Neural cell (in vitro differentiated cells): ENCODE measurements around the gene CERS3. TPM values are rescaled to one million over a fixed set of nuclear protein-coding genes. Genes with fewer than 3 reads are reported as not detected.

Source experiments
- H2AFZ ChIP-seq: fragments of 200-600, 300-800 bp; sonication (generic), shearing (Covaris generic); 2 replicates; pipeline ENCODE4 v1.6.0; 2014; ENCODE audit warnings: low read depth, mild to moderate bottlenecking, antibody characterized with exemption, low read length, moderate library complexity
- H3F3A ChIP-seq: fragments of 200-600 bp; shearing (Covaris generic); 2 replicates; pipeline ENCODE4 v1.6.1; 2016; ENCODE audit warnings: mild to moderate bottlenecking, moderate library complexity, mixed read lengths, antibody characterized with exemption, low read length; ENCODE audit not compliant: insufficient read depth, poor library complexity, severe bottlenecking
- H3K27ac ChIP-seq: fragments of 200-600, 300-800 bp; sonication (generic), shearing (Covaris generic); 2 replicates; pipeline ENCODE4 v1.5.1; 2014; ENCODE audit warnings: mild to moderate bottlenecking, low read length, moderate library complexity
- H3K27me3 ChIP-seq: fragments of 300-800, 200-600 bp; sonication (generic), shearing (Covaris generic); 2 replicates; pipeline ENCODE4 v1.6.0; 2014; ENCODE audit warnings: mild to moderate bottlenecking, low read depth, low read length, moderate library complexity; ENCODE audit not compliant: insufficient read depth
- H3K36me3 ChIP-seq: fragments of 300-800, 200-600 bp; sonication (generic), shearing (Covaris generic); 2 replicates; pipeline ENCODE4 v1.5.1; 2014; ENCODE audit warnings: mild to moderate bottlenecking, antibody characterized with exemption, low read length, moderate library complexity; ENCODE audit not compliant: insufficient read depth
- H3K4me2 ChIP-seq: fragments of 300-800, 200-600 bp; sonication (generic), shearing (Covaris generic); 2 replicates; pipeline ENCODE4 v1.6.0; 2014; ENCODE audit warnings: mild to moderate bottlenecking, low read length
- H3K4me3 ChIP-seq: fragments of 300-800, 200-600 bp; sonication (generic), shearing (Covaris generic); 2 replicates; pipeline ENCODE4 v1.5.1; 2014; ENCODE audit warnings: mild to moderate bottlenecking, low read length, moderate library complexity
- H3K79me2 ChIP-seq: fragments of 200-600 bp; shearing (Covaris generic); replicated peaks from 2 replicates; pipeline ENCODE4 v1.6.0; 2014; ENCODE audit warnings: mild to moderate bottlenecking, low read length, moderate library complexity; ENCODE audit not compliant: insufficient read depth
- H3K9ac ChIP-seq: fragments of 300-800, 200-600 bp; sonication (generic), shearing (Covaris generic); 2 replicates; pipeline ENCODE4 v1.6.1; 2016; ENCODE audit warnings: mild to moderate bottlenecking, low read length, mixed read lengths
- H3K9me2 ChIP-seq: fragments of 200-600 bp; shearing (Covaris generic); 2 replicates; pipeline ENCODE4 v1.6.1; 2016; ENCODE audit warnings: mild to moderate bottlenecking, low read length, mixed read lengths; ENCODE audit not compliant: insufficient read depth
- H3K9me3 ChIP-seq: fragments of 200-600, 300-800 bp; sonication (generic), shearing (Covaris generic); 2 replicates; pipeline ENCODE4 v1.6.1; 2016; ENCODE audit warnings: mild to moderate bottlenecking, mixed run types, low read length, moderate library complexity, mixed read lengths
- H4K20me1 ChIP-seq: fragments of 200-600 bp; shearing (Covaris generic); 2 replicates; pipeline ENCODE4 v1.6.1; 2016; ENCODE audit warnings: mild to moderate bottlenecking, mixed run types; ENCODE audit not compliant: insufficient read depth
- EP300 ChIP-seq: fragments of 450-650 bp; conservative IDR thresholded peaks from 2 replicates; pipeline ENCODE4 v1.6.1; 2014; ENCODE audit warnings: antibody characterized with exemption, mild to moderate bottlenecking, moderate library complexity; ENCODE audit not compliant: poor library complexity, severe bottlenecking
- EZH2 ChIP-seq: fragments of 200-600, 300-800 bp; shearing (Covaris generic), sonication (generic); IDR thresholded peaks from 2 replicates; pipeline ENCODE4 v1.6.1; 2014; ENCODE audit warnings: antibody characterized with exemption, low read length, borderline replicate concordance, mild to moderate bottlenecking; ENCODE audit not compliant: insufficient read depth, poor library complexity, severe bottlenecking
- MXI1 ChIP-seq: fragments of 450-650 bp; conservative IDR thresholded peaks from 2 replicates; pipeline ENCODE4 v1.6.1; 2014; ENCODE audit warnings: antibody characterized with exemption, mild to moderate bottlenecking; ENCODE audit not compliant: poor library complexity, severe bottlenecking
- POLR2AphosphoS5 ChIP-seq: IDR thresholded peaks from 2 replicates; pipeline ENCODE4 v1.6.1; 2012
- RAD21 ChIP-seq: fragments of 450-650 bp; conservative IDR thresholded peaks from 2 replicates; pipeline ENCODE4 v1.6.1; 2014; ENCODE audit warnings: antibody characterized with exemption, mild to moderate bottlenecking, moderate library complexity
- SMC3 ChIP-seq: fragments of 450-650 bp; conservative IDR thresholded peaks from 2 replicates; pipeline ENCODE4 v1.6.1; 2014; ENCODE audit warnings: antibody characterized with exemption, mild to moderate bottlenecking, moderate library complexity; ENCODE audit not compliant: poor library complexity
- TAF1 ChIP-seq: IDR thresholded peaks from 2 replicates; pipeline ENCODE4 v1.6.1; 2012; ENCODE audit warnings: low read depth
- polyA plus RNA-seq: library from polyadenylated mRNA; depleted of rRNA; stranded (reverse); fragments of >200 nt; gene quantifications from 2 replicates; pipeline ENCODE4 v1.2.3, GENCODE V29; 2014
- TF ChIP-seq, protein P1 (sequence below): IDR thresholded peaks from 2 replicates; pipeline ENCODE4 v1.6.1; 2012; ENCODE audit warnings: borderline replicate concordance
- TF ChIP-seq, protein P2 (sequence below): fragments of 450-650 bp; IDR thresholded peaks from 2 replicates; pipeline ENCODE4 v1.5.1; 2014; ENCODE audit warnings: antibody characterized with exemption, mild to moderate bottlenecking, moderate library complexity; ENCODE audit not compliant: poor library complexity, severe bottlenecking

CERS3 gene
- polyA plus RNA-seq, 1 donor from 2014 or later, result 0.27 TPM

DNA sequence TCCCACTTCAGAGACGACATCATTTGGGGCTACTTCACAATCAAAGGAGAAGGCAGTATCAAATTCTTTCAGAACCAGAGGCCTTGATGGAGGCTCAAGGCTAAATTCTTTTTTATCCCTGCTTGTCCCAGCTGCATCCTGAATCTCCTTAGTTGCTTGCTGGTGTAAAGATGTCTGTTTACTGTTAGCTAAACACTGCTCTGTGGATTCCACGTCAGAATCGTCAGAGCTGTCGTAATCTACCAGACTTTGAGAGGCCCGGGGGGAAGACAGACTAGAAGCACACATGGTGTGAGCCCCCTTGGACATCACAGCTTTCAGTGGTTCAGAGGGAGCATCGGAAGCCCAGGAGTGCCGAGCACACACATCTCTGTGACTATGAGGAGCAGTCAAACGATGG, 40.6 kb upstream of the CERS3 start:
- Histone ChIP-seq H3K9me3 (no peaks in the 10 kb centered on the region), H3K9ac (no peak overlapping the region), H4K20me1 (no peaks in the 10 kb centered on the region), H3K36me3 (no peaks in the 10 kb centered on the region), H3K4me2 (no peak overlapping the region), H3F3A (peaks cover 4% of the 10 kb centered on the region), H3K27me3 (no peaks in the 10 kb centered on the region), H3K79me2 (no peaks in the 10 kb centered on the region), H2AFZ (no peak overlapping the region), H3K9me2 (no peaks in the 10 kb centered on the region), H3K27ac (no peak overlapping the region), H3K4me3 (no peak overlapping the region)
- TF ChIP-seq, protein P1, sequence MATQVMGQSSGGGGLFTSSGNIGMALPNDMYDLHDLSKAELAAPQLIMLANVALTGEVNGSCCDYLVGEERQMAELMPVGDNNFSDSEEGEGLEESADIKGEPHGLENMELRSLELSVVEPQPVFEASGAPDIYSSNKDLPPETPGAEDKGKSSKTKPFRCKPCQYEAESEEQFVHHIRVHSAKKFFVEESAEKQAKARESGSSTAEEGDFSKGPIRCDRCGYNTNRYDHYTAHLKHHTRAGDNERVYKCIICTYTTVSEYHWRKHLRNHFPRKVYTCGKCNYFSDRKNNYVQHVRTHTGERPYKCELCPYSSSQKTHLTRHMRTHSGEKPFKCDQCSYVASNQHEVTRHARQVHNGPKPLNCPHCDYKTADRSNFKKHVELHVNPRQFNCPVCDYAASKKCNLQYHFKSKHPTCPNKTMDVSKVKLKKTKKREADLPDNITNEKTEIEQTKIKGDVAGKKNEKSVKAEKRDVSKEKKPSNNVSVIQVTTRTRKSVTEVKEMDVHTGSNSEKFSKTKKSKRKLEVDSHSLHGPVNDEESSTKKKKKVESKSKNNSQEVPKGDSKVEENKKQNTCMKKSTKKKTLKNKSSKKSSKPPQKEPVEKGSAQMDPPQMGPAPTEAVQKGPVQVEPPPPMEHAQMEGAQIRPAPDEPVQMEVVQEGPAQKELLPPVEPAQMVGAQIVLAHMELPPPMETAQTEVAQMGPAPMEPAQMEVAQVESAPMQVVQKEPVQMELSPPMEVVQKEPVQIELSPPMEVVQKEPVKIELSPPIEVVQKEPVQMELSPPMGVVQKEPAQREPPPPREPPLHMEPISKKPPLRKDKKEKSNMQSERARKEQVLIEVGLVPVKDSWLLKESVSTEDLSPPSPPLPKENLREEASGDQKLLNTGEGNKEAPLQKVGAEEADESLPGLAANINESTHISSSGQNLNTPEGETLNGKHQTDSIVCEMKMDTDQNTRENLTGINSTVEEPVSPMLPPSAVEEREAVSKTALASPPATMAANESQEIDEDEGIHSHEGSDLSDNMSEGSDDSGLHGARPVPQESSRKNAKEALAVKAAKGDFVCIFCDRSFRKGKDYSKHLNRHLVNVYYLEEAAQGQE, result no peak
- TF ChIP-seq RAD21 (no peak), POLR2AphosphoS5 (no peak), EZH2 (no peak), TAF1 (no peak), SMC3 (no peak), EP300 (no peak), MXI1 (no peak)
- TF ChIP-seq, protein P2, sequence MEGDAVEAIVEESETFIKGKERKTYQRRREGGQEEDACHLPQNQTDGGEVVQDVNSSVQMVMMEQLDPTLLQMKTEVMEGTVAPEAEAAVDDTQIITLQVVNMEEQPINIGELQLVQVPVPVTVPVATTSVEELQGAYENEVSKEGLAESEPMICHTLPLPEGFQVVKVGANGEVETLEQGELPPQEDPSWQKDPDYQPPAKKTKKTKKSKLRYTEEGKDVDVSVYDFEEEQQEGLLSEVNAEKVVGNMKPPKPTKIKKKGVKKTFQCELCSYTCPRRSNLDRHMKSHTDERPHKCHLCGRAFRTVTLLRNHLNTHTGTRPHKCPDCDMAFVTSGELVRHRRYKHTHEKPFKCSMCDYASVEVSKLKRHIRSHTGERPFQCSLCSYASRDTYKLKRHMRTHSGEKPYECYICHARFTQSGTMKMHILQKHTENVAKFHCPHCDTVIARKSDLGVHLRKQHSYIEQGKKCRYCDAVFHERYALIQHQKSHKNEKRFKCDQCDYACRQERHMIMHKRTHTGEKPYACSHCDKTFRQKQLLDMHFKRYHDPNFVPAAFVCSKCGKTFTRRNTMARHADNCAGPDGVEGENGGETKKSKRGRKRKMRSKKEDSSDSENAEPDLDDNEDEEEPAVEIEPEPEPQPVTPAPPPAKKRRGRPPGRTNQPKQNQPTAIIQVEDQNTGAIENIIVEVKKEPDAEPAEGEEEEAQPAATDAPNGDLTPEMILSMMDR, result no peak

DNA sequence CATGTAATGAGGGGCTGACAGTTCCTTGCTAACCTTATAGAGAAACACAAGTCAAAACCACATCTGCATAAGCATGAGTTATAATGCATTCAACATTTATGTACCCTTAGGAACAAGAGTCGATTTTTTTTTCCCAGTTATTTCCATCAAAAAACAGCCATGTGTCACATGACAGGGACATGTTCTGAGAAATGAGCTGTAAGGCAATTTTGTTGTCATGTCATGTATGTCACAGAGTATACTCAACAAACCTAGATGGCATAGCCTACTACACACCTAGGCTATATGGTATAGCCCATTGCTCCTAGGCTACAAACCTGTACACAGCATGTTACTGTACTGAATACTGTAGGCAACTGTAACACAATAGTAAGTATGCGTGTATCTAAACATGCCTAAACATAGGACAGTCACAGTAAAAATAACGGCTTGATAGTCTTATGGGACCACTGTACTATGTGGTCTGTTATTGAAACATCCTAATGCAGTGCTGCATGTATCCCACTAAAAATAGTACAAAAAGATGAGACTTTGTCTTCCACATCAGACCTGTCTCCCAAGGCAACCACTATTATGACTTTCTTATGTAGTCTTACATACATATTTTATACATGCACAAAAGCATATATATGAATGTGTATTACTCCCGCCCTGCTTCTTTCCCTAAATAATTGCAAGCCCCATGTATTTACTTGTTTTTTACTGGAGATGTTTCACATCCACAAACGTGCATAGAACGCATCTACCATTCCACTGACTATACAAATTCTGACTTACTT, 38.3 kb upstream of the CERS3 start:
- TF ChIP-seq, protein P2, result no peak
- TF ChIP-seq, protein P1, result no peak
- no peak for TF ChIP-seq RAD21
- no peak for TF ChIP-seq EZH2
- TF ChIP-seq SMC3, result no peak
- no peak for TF ChIP-seq TAF1
- TF ChIP-seq EP300, result peak; percentile 95
- peak; percentile 70 for TF ChIP-seq POLR2AphosphoS5
- TF ChIP-seq MXI1, result no peak
- no peaks in the 10 kb centered on the region for H3K9me2 ChIP-seq
- H4K20me1 ChIP-seq, result no peaks in the 10 kb centered on the region
- H2AFZ ChIP-seq, result no peak overlapping the region
- H3K4me3 ChIP-seq, result peak overlapping the region; percentile 48
- H3K9ac ChIP-seq, result peak overlapping the region; percentile 3
- no peaks in the 10 kb centered on the region for H3K9me3 ChIP-seq
- peak overlapping the region; percentile 18 for H3K4me2 ChIP-seq
- no peaks in the 10 kb centered on the region for H3K27me3 ChIP-seq
- no peaks in the 10 kb centered on the region for H3K36me3 ChIP-seq
- no peaks in the 10 kb centered on the region for H3K79me2 ChIP-seq
- peak overlapping the region; percentile 85 for H3K27ac ChIP-seq
- peaks cover 4% of the 10 kb centered on the region for H3F3A ChIP-seq
